SW480 (cell line): Measurements from ENCODE around the gene RAB40AL.
"Not testable (repeated sequence)": the region's sequence is repeated elsewhere in the genome, so short reads cannot be mapped to it uniquely, and the experiment has no call there.

Experiments
- DNase-seq: peaks from one replicate; pipeline ENCODE4 v3.0.0-alpha.2; 2016; ENCODE audit warnings: low spot score

RAB40AL gene, protein sequence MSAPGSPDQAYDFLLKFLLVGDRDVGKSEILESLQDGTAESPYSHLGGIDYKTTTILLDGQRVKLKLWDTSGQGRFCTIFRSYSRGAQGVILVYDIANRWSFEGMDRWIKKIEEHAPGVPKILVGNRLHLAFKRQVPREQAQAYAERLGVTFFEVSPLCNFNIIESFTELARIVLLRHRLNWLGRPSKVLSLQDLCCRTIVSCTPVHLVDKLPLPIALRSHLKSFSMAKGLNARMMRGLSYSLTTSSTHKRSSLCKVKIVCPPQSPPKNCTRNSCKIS

DNA sequence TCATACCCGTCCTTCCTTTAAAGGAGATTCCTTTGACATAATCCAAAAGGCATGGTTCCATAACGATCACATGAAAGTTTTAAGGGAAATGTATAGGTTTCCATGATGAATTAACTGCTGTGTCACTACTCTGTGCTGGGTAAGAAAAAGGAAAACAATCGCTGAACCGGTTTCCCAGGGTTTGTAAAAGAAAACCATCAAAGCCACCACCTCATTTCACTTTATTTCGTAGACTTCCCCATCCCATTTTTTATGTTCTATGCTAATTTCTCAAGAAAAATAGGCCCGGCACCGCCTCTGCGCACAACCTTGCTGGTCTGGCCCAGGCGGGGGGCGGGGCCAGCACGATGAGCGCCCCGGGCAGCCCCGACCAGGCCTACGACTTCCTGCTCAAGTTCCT lies at the start of gene RAB40AL:
Gene RAB40AL (plus strand): TSS at position 301 of the 400 bp plus-strand sequence. CDS start 47 bp downstream, at position 348.
- not testable (repeated sequence) for DNase-seq

DNA sequence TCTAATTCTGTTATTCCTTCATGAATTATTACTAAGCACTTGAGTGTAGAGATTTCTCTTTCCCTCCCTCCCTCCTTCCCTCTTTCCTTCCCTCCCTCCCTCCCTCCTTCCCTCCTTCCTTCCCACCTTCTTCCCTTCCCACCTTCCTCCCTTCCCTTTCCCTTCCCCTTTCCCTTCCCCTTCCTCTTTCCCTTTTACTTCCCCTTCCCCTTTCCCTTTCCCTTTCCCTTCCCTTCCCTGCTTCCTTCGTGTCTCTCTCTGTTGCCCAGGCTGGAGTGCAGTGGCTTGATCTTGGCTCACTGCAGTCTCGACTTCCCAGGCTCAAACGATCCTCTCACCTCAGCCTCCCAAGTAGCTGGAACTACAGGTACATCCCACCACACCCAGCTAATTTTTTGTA lies 49.4 kb upstream of the RAB40AL start:
- no peak for DNase-seq

DNA sequence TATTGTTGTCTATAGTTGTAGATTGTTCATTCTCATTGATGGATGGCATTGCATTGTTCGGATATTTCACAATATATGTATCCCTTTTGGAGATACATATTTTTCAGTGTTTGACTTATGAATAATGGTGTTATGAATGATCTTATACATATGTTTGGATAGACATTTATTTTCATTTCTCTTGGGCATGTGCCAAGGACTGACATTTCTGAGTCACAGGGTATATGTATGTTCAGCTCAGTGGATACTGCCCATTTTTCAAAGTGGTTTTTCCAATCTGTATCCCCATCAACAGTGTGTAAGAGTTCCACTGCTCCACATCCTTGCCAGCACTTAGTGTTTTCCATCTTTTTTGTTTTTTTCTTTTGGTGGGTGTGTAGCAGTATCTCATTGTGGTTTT lies 45.0 kb upstream of the RAB40AL start:
- no peak for DNase-seq

DNA sequence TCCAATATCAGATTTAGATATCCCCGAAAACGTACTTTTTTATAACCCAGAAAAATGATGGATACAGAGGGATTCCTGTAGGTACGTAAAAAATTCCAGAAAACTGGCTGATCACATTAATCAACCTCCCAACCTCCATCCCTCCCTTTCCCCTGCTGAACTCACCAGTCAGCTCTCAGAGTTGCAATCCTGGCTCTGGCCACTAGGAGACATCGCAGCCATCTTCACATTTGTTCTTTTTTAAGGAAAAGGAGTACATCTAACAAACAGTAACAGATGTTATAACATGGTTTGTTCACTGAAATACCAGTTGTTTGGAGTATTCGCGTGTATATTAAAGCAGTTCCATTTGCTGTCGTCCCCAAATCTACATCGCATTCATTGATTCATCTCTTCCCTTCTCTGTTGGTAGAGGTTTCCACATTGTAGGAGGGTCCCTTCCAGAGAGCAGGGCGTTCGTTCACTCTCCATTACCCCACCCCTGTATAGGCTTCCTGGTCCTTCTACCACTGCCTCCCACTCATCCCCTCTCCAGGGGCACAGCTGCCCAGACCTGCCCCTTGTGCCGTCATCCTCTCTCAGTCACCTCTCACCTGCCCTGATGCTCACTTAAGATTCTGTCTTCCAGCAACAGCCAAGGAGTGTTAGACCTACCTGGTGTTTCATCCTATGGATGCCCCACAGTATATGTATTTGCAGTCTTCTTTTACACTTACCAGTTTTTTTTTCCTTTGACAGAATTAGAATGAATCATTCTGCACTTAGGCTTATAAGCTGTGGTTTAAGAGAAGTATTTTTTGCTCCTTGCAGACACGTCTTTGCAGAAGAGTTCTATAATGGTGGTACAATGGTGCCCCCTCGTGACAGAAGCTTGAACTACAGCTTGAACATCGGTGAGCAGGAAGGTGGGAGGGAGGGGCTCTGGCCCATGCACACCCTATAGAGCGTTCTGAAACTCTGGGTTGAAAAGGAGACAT lies 36.8 kb upstream of the RAB40AL start:
- DNase-seq, result peak; percentile 16

DNA sequence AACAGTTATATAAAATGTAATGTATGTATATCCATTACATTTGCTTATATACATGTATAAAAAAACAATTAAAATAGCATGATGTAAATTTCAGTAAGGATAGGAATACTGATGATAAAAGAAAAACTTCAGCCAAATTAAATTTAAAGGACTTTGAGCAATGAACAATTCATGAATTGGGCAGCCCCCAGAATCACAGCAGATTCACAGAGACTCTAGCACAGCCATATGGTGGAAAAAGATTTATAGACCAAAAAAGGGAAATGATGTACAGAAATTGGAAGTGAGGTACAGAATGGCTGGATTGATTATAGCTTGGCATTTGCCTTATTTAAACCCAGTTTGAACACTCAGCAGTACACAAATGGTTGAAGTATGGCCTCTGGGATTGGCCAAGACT lies 34.7 kb upstream of the RAB40AL start:
- DNase-seq, result no peak

DNA sequence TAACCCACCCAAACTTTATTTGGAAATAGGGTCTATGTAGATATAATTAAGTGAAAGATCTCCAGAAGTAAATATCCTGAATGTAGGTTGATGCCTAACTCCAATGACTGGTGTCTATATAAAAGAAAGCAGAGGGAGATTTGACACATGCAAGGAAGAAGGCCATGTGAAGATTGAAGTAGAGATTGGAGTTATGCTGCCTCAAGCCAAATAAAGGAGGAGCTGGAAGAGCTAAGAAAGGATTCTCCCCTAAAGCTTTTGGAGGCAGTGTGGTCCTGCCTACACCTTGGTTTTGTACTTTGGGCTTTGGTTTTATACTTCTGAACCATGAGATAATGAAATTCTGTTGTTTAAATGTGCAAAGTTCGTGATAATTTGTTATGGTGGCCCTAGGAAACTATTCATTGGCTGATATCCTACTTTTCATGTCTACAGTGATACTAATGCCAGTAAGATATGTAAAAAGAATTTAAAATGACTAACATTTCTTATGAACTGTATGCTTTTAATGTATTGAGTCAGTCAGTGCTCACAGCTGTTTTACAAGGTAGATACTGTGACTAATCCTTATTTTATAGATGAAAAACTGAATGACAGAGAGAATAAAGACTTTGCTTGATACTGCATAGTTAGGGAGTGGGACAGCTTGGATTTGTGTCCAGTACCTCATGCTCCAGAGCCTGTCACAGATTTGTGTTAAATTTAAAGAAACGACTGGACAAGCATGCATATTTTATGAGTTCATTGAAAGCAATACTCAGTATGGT lies 5.9 kb upstream of the RAB40AL start:
- no peak for DNase-seq

DNA sequence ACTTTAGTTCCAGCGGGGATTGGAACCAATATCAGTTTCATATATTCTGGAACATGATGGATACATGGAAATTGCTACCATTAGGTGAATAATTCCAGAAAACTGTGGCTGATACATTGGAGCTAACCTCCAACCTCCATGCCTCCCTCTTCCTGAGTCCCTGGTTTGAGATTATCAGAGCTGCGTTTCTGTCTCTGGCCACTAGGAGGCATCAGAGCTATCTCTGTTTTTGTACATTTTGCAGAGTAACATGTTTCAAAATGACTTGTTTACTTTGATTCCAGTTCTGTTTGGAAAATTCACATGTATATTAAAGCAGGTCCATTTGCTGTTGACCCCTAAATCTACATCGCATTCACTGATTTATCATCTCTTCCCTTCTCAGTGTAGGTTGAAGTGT lies 2.4 kb upstream of the RAB40AL start:
- DNase-seq, result peak; percentile 2

DNA sequence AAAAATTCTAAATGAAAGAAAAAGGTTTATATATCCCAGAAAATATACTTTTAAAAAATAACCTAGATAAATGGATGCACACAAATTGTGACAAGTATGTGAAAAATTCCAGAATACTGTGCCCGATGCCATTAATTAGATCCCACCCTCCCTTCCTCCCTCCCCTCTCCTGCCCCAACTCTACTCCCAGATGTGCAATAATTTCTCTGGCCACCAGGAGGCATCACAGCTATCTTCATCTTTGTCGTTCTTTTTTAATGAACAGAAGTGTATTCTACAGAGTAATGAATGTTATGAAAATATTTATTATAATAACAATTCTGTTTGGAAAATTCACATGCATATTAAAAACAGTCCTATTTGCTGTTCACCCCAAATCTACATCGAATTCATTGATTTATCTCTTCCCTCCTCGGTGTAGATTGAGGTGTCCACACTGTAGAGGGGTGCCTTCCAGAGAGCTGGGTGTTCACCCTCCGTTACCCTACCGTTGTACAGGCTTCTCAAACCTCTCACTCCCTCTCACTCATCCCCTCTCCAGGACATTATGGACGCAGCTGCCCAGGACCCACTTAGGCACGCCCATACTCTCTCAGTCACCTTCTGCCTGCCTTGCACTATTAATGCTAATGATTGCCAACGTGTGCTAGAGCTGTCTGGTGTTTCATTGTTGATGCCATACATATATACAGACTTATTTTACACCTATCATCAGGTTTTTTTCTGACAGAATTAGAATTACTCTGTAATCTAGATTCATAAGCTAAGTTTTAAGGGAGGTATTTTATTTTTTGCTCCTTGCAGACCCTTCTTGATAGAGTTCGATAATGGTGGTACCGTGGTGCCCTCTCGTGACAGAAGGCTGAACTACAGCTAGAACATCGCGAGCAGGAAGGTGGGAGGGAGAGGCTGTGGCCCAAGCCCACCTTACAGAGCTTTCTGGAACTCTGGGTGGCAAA lies 14.1 kb downstream of the RAB40AL start:
- DNase-seq, result peak; percentile 36

DNA sequence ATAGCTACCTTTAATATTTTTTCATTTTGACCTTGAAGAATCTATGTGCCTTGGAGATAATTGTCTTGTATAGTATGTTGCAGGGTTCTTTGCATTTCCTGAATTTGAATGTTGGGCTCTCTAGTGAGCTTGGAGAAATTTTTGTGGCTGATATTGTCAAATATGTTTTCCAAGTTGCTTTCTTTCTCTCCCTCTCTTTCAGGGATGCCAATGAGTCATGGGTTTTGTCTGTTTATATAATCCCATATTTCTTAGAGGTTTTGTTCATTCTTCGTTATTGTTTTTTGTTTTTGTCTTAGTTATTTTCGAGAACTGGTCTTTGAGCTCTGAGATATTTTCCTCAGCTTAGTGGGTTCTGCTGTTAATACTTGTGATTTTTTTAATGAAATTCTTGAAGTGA lies 20.7 kb downstream of the RAB40AL start:
- DNase-seq, result no peak

DNA sequence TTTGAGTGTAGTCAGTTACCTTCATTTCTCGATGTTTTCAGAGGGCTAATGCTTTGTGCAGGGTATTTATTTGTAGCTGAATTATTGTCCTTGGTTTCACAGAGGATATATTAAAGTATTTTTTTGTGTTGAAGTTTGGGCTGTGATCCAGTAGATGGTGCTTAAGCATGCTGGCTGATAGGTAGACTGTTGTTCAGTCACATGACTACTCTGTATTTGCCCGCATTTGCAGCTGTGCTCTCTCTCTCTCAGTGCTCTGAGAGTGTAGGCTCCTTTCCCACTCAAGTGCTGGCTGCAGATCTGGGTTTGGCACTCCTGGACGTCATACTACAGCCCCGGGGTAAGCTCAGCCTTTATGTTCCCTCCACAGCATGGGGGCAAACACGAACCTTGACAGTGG lies 21.7 kb downstream of the RAB40AL start:
- no peak for DNase-seq

DNA sequence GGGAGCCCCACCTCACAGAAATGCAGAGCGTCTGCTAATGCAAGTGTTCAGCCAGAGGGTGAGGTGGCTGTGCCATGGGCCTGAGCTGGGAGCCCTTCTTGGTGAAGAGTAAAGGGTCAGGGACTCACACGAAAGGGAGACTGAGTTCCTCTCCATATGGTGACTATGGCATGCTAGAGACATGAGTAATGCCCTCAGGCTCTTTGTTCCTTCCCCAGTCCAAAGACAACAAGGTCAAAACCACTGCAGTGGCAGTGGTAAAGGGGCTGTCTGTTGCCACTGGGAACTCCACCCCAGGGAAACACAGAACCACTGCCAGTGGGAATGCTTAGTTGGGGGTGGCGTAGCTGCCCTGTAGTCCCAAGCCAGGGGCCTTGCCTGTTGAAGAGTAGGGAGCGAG lies 22.4 kb downstream of the RAB40AL start:
- no peak for DNase-seq

DNA sequence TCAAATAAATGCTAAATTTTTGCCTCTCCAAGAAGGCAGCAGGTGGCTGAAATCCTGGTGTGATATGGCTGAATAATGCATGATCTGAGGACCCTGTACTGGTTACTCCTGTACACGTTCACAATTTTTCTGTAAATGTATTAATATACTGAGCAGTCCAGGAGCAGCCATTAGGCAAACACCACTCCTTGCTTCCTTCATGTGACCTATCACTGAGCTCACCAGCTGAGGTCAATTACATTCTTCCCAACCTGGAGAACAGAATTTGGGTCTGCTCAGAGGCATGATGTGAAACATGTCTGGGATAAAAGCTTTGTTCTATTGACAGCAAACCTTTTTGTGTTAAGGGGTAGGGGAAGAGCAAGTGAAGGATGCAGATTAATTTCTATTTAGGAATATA lies 26.9 kb downstream of the RAB40AL start:
- DNase-seq, result no peak

DNA sequence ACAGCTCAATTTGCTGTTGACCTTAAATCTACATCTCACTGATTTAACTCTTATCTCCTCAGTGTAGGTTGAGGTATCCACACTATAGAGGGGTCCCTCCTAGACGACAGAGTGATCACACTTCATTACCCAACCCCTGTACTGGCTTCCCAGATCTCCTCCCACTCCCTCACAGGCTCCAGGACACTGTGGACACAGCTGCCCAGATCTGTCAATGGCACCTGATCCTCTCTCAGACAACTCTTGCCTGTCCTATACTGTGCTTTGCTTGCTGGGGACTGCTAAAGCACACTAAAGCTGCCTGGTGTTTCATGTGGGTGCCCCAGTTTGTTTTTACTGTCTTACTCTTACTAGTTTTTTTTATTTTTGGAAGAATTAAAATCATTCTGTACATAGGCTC lies 27.9 kb downstream of the RAB40AL start:
- no peak for DNase-seq

DNA sequence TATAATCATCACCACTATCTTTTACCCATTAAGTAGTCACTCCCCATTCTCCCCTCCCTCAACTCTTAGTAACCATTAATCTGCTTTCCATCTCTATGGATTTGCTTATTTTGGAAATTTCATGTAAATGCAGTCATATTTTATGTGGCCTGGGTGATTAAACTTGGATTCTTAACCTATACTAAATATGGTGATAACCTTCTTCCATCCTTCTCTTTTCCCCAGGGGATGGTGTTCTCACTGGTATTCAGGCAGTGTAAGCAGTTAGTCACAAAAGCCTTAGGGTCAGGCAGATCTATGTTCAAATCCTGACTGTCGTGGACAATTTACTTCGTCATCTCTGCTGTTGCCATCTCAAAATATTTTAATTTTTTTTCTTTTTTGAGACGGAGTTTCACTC lies 29.6 kb downstream of the RAB40AL start:
- no peak for DNase-seq

DNA sequence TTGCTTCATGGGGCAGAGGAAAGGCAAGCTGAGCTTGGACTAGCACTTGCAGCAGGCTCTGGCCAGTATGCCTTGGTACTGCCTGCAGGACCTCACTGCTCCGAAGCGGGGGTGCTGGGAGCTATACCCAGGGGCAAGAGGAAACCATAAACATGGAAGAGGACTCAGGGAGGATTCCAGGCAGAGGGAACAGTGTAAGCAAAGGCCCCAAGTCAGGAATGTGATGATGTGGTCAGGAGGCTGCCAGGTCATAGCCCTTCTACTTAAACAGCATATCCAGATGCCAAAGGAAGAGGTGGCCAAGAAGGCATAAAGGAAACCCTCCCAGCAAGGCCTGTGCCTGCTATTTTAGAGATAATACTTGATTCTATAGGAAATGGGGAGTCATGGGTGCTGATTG lies 31.1 kb downstream of the RAB40AL start:
- DNase-seq, result no peak

DNA sequence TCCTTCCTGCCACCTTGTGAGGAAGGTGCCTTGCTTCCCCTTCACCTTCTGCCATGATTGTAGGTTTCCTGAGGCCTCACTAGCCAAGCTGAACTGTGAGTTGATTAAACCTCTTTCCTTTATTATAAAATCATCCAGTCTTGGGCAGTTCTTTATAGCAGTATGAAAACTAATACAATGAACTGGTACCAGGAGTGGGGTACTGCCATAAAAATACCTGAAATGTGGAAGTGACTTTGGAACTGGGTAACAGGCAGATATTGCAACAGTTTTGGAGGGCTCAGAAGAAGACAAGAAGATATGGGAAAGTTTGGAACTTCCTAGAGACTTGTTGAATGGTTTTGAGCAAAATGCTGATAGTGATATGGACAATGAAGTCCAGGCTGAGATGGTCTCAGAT lies 34.5 kb downstream of the RAB40AL start:
- not testable (repeated sequence) for DNase-seq

DNA sequence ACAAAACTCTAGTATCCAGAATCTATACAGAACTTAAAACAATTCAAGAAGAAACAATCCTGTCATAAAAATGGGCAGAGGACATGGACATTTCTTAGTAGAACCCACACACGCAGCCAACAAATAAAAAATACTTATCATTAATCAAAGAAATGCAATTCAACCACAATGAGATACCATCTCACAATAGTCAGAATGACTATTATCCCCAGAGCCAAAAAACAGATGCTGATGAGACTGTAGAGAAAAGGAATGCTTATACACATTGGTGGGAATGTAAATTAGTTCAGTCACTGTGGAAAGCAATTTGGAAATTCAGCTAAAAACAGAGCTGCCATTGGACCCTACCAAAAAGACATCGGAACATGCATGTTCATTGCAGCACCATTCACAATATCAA lies 37.9 kb downstream of the RAB40AL start:
- no peak for DNase-seq

DNA sequence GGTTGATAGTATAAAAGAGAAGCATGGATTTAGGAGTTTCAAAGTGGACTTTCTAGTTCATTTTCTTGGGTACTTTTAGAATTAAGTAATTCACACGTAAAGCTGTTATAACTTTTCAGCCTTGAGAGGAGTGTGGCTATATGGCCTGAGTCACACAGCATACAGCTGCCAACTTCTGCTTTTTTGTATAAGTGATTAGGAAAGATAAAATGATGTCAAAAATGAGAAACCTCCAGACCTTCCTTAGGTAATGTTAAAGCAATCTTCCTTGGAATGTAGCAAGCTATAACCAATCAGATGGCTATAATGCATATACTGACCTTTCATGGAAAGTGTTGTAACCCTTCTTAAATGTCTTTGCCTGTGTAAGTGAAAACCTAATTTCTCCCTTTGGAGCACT lies 39.2 kb downstream of the RAB40AL start:
- no peak for DNase-seq

DNA sequence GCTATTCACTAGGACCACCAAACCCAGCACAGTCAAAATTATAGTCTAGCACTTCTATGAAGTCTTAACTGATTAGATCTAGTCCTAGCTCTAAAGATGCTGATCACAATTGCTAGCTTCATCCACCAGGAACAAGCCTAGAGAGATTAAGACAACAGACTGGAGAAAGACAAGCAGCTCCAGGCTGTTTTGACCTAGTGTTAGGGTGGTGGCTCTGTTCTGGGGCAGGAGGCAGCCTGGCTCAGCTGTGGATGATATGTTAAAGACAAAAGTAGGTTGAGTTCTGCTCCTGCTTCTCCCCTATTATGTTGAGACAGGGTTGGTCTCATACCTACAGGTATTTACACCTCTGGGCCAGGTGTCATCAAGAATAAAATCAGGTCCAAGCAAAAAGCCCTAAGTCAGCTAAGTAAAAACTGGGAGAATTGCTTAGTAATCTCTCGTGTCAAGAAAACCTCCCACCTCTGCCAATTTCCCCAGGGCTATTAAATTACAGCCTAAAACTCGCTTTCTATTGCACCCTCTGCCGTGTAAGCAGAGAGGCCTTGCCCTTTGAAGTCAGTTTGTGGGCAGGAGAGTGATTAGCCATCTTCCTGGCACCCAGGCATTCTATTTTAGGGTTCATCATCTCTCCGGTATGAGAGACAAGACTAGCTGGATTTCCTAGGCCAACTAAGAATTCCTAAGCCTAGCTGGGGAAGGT lies 39.9 kb downstream of the RAB40AL start:
- peak; percentile 62 for DNase-seq

DNA sequence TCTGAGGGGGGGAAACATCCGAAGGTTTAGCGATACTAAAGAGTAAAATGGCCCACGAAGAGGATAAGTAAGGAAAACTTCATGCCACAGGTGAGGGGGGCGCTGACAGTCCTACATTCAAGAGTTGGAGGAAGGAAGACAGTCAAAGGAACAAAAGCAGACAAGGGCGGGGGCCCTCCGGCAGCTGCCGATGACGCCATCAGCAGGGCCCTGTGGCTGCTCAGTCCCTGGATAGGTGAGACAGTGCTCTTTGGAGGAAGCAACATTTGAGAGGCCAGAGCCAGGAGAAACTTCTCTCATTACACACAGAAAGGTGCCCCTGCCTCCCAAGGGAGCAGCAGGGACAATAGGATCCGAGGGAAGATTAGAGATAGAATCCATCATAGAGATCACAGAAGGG lies 41.5 kb downstream of the RAB40AL start:
- DNase-seq, result no peak

DNA sequence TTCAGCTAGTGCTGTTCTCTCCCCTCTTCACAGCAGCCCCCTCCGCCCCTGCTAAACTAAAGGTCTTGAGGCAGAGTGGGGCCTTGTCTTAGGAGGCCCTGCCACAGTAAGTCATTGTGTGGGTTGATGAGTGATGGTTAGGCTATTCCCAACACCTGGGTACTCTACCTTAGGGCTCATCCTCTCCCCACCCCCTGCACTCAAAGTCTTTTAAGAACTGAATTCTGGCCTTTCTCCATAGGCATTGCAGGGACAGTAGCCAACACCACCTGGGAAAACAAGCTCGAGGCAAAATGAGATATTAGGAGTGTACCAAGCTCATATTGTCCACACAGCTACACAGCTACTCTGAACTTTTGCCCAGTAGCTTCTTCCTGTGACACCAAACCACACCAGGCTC lies 42.5 kb downstream of the RAB40AL start:
- no peak for DNase-seq
